NCI-H1417 treated with DMSO at 0.1 percent for 48 hours (cell line): ENCODE data around the gene TPPP2.
"Not testable (repeated sequence)": the region's sequence is repeated elsewhere in the genome, so short reads cannot be mapped to it uniquely, and the experiment has no call there.

ENCODE experiments used
- DNase-seq: peaks from one replicate; lab custom pipeline; 2025; lab: John Stamatoyannopoulos, UW

The TPPP2 gene

GRCh38 chr14:21038441-21039422 is 8.7 kb downstream of the TPPP2 start:
- no peak for DNase-seq

GRCh38 chr14:21039585-21040369 is 9.8 kb downstream of the TPPP2 start:
- DNase-seq = peak; percentile 26

GRCh38 chr14:21040370-21040925 is 10.4 kb downstream of the TPPP2 start:
- DNase-seq = no peak

- not testable (repeated sequence) for DNase-seq
Measured at GRCh38 chr14:21040941-21041340, 10.9 kb downstream of the TPPP2 start.

GRCh38 chr14:21041676-21042433 is 11.8 kb downstream of the TPPP2 start, which contains the start of gene RNASE7:
RNASE7 (plus strand) TSS chr14:21042362; CDS start chr14:21042993, 631 bp downstream.
- DNase-seq = no peak

GRCh38 chr14:21042918-21043317 is 12.9 kb downstream of the TPPP2 start:
- DNase-seq = no peak

- no peak for DNase-seq
Measured at GRCh38 chr14:21043387-21043973, 13.5 kb downstream of the TPPP2 start.

GRCh38 chr14:21043974-21044618 is 14.1 kb downstream of the TPPP2 start:
- no peak for DNase-seq

GRCh38 chr14:21047378-21047781 is 17.4 kb downstream of the TPPP2 start:
- DNase-seq = no peak

- no peak for DNase-seq
Measured at GRCh38 chr14:21048638-21049037, 18.6 kb downstream of the TPPP2 start.

- DNase-seq = no peak
Measured at GRCh38 chr14:21049271-21049673, 19.3 kb downstream of the TPPP2 start.

GRCh38 chr14:21050597-21050996 is 20.6 kb downstream of the TPPP2 start:
- no peak for DNase-seq

GRCh38 chr14:21053184-21054122 is 23.4 kb downstream of the TPPP2 start:
- no peak for DNase-seq

- DNase-seq = no peak
Measured at GRCh38 chr14:21054123-21054767, 24.2 kb downstream of the TPPP2 start.

- no peak for DNase-seq
Measured at GRCh38 chr14:21054768-21055145, 24.7 kb downstream of the TPPP2 start.

- DNase-seq = no peak
Measured at GRCh38 chr14:21055432-21056117, 25.6 kb downstream of the TPPP2 start.

- DNase-seq = no peak
Measured at GRCh38 chr14:21056520-21057163, 26.6 kb downstream of the TPPP2 start.
